ENCODE data around the gene OR52H1.

OR52H1 gene

DNA sequence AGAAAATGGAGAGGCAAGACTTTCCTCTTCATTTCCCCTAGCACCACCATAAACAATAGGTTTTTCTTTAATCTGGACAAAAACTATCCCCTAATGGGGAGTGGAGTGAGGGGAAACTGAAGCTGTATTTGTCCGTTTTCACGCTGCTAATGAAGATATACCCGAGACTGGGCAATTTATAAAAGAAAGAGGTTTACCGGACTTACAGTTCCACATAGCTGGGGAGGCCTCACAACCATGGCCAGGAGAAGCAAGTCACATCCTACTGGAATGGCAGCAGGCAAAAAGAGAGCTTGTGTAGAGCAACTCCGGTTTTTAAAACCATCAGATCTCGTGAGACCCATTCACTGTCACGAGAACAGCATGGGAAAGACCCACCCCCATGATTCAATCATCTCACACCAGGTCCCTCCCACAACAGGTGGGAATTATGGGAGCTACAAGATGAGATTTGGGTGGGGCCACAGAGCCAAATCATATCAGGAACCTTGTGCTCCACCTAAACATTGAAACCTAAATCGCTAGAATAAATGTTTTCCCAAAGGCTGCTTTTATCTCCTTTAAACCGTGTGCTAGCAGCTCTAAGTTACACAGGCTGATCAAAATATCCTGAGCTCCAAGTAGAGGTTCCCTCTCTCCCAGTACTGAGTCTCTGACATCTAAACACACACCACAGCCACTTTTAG lies 42.8 kb downstream of the OR52H1 start:
- Histone ChIP-seq H3K4me3 (no peak overlapping the region), H3K27ac (no peak overlapping the region)
- TF ChIP-seq CTCF (IDR thresholded peaks at IDR 0.05) = no peak
- no peak for DNase-seq (ENCODE audit: low spot score)

DNA sequence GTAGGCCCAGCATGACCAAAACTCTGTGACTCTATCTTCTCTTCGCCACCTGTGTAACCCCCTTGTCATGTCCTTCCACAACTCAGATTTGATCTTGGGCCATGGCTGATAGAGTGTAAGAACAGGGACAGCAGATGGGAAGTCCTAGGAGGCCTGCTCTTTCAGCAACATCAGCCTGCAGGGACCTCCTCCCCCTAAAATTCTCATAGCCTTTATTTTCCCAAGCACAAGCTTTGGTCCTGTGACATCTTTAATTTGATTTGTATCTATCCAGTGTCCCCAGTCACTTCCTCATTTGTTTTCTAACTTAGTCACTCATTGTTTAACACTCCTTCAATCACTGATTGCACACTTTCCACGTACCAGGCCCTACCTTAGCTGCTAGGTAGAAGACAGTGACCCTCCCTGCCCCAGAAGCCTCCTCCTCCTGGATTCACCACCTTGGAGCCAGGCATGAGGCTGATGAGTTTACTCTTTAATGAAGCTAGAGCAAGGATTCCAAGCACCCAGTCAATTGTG lies 43.9 kb downstream of the OR52H1 start:
- H3K4me3 ChIP-seq = no peak overlapping the region
- TF ChIP-seq CTCF (IDR thresholded peaks at IDR 0.05) = no peak
- no peak for DNase-seq (ENCODE audit: low spot score)
- H3K27ac ChIP-seq = no peak overlapping the region

- H3K27ac ChIP-seq = no peak overlapping the region
- no peak for TF ChIP-seq CTCF (IDR thresholded peaks at IDR 0.05)
- H3K4me3 ChIP-seq = no peak overlapping the region
- no peak for DNase-seq (ENCODE audit: low spot score)
These were observed 47.9 kb downstream of the OR52H1 start for GRCh38 chr11:5500393-5500801.

- TF ChIP-seq CTCF (IDR thresholded peaks at IDR 0.05) = no peak
- Histone ChIP-seq H3K27ac (no peak overlapping the region), H3K4me3 (no peak overlapping the region)
- DNase-seq (ENCODE audit: low spot score) = no peak
These were observed 48.7 kb downstream of the OR52H1 start for GRCh38 chr11:5499671-5500070.

All from coronary artery (tissue), 2 donors.